RWPE1 (cell line): ENCODE results near the gene SURF4.
A peak's percentile ranks its signal among the peaks of the same experiment; 100 is the strongest.
"Not testable (repeated sequence)": the region's sequence is repeated elsewhere in the genome, so short reads cannot be mapped to it uniquely, and the experiment has no call there.

Source experiments
- CTCF ChIA-PET: fragments of 350-600 bp; sonication (Branson Sonifier 250); formaldehyde crosslinking; extraction: SDS; loops from one replicate; lab custom pipeline; 2021; lab: Yijun Ruan, JAX
- POLR2A ChIA-PET: fragments of 400-600 bp; formaldehyde crosslinking; extraction: SDS; loops from one replicate; lab custom pipeline; 2020; ENCODE audit warnings: antibody characterized with exemption; ENCODE audit not compliant: low non-redundant PET; lab: Yijun Ruan, JAX
- DNase-seq: peaks from one replicate; pipeline ENCODE4 v3.0.0; 2012; ENCODE audit warnings: low spot score
- H3K27ac ChIP-seq: fragments of 450-650 bp; 2 replicates; pipeline ENCODE4 v1.5.1; 2017
- CTCF ChIP-seq: fragments of 450-650 bp; conservative IDR thresholded peaks from 2 replicates; pipeline ENCODE4 v1.5.1; 2017; ENCODE audit warnings: low read depth, mild to moderate bottlenecking

Gene SURF4

GRCh38 chr9:133379153-133380086 lies 3.6 kb upstream of the SURF4 start:
- DNase-seq, result no peak
- TF ChIP-seq CTCF, result no peak
- no peak overlapping the region for H3K27ac ChIP-seq
- POLR2A ChIA-PET, result interaction anchor here (0.5 kb wide), 1 partner anchor 10 kb away, joined by 3 read pairs; no protein-coding TSS in a partner anchor
- CTCF ChIA-PET, result interaction anchor here (0.6 to 1.4 kb wide), 2 partner anchors 9 to 25 kb away, joined by 3 to 6 read pairs; no protein-coding TSS in a partner anchor

DNA sequence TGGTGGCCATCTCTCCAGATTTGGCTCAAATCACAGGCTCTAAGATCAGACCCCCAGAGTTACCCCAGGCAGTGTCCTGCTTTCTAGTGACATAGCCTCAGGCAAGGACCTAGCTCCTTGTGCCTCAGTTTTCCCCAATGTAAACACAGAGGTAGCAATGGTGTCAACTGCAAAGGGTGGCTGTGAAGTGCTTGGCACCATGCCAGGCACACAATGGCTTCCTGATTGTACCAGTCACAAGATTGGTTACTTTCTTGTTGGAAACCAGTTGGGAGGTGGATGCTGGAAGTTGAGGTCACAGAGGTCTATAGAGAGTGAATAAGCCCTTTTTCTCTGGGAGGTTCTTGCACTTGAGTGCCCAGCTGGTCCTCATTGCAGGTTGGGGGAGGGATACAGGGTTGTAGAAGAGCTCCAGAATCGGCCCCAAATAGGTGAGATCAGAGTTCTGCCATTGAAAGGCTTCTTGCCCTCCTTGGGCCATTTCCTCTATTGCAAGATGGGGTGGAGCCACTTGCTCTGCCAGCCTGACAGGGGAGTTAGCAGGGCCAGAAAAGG lies 2.6 kb upstream of the SURF4 start:
- DNase-seq, result no peak
- TF ChIP-seq CTCF, result no peak
- CTCF ChIA-PET, result interaction anchor here (0.7 kb wide), 2 partner anchors 20 to 1459 kb away, joined by 3 to 5 read pairs; no protein-coding TSS in a partner anchor
- peak overlapping the region; percentile 40 for H3K27ac ChIP-seq
- POLR2A ChIA-PET, result no interaction called here

GRCh38 chr9:133377721-133378216 lies 1.9 kb upstream of the SURF4 start:
- no peak for TF ChIP-seq CTCF
- ChIA-PET POLR2A (interaction anchor here (0.6 to 1.1 kb wide), 2 partner anchors 39 to 217 kb away, joined by 3 read pairs; no protein-coding TSS in a partner anchor), CTCF (interaction anchor here (0.7 to 1.4 kb wide), 4 partner anchors 16 to 1460 kb away, joined by 3 to 5 read pairs (median 3); no protein-coding TSS in a partner anchor)
- DNase-seq, result no peak
- H3K27ac ChIP-seq, result peak overlapping the region; percentile 40

GRCh38 chr9:133377280-133377679 lies 1.4 kb upstream of the SURF4 start:
- peak overlapping the region; percentile 40 for H3K27ac ChIP-seq
- ChIA-PET CTCF (interaction anchor here (0.7 to 1.4 kb wide), 3 partner anchors 17 to 1039 kb away, joined by 3 to 7 read pairs (median 3); no protein-coding TSS in a partner anchor), POLR2A (interaction anchor here (0.6 to 1.1 kb wide), 2 partner anchors 40 to 217 kb away, joined by 3 read pairs; no protein-coding TSS in a partner anchor)
- not testable (repeated sequence) for DNase-seq

- CTCF ChIA-PET, result interaction anchor here (0.6 to 0.9 kb wide), 2 partner anchors 44 to 111 kb away, joined by 3 to 4 read pairs; no protein-coding TSS in a partner anchor
- H3K27ac ChIP-seq, result peak overlapping the region; percentile 92
- POLR2A ChIA-PET, result interaction anchor here (0.6 kb wide), 1 partner anchor 68 kb away, joined by 3 read pairs; no protein-coding TSS in a partner anchor
- peak; percentile 79 for TF ChIP-seq CTCF
- DNase-seq, result peak; percentile 72
Measured at GRCh38 chr9:133375116-133375723, 640 bp downstream of the SURF4 start.

DNA sequence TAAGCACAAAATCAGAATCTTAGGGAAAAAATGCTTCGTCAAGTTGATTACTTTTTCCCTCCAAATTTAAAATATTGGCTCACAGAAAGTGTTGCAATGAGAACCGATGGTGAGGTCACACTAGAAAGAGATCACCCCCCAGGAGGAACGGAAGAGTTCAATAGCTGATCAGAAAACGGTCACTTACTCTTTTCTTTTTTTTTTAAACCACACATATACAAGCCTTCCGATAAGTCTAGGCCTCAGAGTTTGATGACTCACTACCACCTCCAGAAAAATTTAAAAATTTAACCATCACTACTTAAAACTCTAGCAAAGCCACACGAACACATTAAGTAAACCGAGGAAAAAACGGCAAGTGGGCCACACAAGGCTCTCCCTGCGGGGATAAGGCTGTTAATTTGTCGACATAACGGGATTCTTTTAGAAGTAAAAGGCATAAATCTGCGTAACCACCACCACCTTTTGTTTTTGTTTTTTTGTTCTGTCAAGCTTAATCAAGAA lies 1.2 kb downstream of the SURF4 start:
- peak overlapping the region; percentile 92 for H3K27ac ChIP-seq
- ChIA-PET POLR2A (no interaction called here), CTCF (interaction anchor here (0.6 to 0.9 kb wide), 3 partner anchors 14 to 112 kb away, joined by 3 to 4 read pairs (median 3); no protein-coding TSS in a partner anchor)
- no peak for DNase-seq
- no peak for TF ChIP-seq CTCF
